GM19351 (cell line): Measurements from ENCODE around the gene ABCD1.

Source experiments
- ATAC-seq: cut with Tn5 transposase; IDR thresholded peaks from one replicate; pipeline ENCODE4 v1.9.1; 2021; ENCODE audit warnings: mild to moderate bottlenecking, moderate library complexity; ENCODE audit not compliant: unreplicated experiment

ABCD1 gene

GRCh38 chrX:153771415-153772315 is 47.0 kb downstream of the ABCD1 start:
- no peak for ATAC-seq

DNA sequence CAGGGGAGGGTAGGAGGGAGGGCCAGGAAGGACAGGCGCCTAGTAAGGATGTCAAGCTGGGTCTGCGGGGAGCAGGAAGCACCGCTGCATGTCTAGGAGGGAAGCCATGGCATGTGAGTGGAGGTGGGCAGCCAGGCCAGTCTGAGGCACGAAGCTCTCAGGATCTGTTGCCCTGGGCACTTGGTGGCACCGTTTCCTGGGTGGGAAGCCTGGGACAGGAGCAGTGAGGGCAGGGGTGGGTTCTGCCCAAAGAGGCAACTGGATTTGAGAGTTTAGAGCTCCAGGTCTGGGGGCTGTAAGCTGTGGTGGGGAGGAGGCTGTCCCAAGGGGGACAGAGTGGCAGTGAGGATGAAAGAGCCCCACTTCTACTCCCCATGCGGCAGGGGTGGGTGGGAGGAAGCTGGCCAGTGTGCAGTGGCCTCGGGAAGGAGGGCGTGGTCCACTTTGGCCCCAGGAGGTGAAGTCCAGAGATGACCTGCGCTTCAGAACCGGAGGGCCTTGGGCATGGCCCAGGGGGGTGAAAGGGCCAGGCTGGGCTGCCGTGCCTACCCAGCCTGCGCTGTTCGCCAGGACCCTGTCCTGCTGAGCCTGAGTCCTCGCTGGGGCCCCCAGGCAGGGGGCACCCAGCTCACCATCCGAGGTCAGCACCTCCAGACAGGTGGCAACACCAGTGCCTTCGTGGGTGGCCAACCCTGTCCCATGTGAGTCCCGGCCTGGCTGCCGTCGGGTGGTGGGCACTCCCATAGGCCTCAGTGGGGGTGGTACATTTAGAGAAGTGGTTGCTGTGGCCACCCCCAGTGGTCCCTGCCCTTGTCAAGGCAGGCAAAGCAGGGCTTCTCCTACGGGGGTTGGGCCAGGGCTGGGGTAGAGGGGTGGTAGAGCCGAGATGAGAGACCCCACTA is 47.9 kb downstream of the ABCD1 start:
- ATAC-seq: no peak

- ATAC-seq: no peak
Measured at GRCh38 chrX:153773218-153773611, 48.6 kb downstream of the ABCD1 start.

GRCh38 chrX:153773741-153774575 is 49.3 kb downstream of the ABCD1 start:
- no peak for ATAC-seq

DNA sequence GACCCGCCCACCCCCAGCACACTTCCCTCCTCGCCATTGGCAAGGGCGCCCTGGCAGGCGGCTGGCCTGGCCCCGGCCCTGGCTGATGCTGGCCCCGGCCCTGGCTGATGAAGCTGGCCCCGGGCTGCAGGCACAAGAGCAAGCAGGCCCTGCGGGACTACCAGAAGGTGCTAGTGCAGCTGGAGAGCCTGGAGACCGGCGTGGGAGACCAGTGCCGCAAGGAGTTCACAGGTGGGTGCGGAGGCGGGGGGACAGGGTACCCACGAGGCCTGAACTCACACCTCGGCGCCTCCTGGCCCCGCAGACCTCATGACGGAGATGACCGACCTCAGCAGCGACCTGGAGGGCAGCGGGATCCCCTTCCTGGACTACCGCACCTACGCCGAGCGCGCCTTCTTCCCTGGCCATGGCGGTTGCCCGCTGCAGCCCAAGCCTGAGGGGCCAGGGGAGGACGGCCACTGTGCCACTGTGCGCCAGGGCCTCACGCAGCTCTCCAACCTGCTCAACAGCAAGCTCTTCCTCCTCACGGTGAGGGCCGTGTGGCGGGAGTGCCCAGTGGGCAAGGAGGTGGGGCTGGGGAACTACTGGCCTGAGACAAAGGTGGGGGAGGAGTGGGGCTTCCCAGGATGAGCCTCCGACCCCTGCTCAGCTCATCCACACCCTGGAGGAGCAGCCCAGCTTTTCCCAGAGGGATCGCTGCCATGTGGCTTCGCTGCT is 50.1 kb downstream of the ABCD1 start:
- no peak for ATAC-seq

- ATAC-seq: no peak
Measured at GRCh38 chrX:153775293-153776119, 50.9 kb downstream of the ABCD1 start.

DNA sequence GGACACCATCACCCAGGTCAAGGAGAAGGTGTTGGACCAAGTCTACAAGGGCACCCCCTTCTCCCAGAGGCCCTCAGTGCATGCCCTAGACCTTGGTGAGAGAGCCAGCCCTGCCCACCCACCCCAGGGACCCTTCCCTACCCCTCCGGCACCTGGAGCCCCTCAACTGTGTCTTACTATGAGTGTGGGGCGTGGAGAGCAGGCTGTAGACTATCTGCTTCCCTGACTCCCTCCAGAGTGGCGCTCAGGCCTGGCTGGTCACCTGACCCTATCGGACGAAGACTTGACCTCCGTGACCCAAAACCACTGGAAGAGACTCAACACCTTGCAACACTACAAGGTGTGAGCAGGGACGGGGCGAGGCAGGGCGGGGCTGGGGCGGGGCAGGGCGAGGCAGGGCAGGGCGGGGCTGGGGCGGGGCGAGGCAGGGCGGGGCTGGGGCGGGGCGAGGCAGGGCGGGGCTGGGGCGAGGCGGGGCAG is 51.5 kb downstream of the ABCD1 start:
- no peak for ATAC-seq

GRCh38 chrX:153776611-153777045 is 52.0 kb downstream of the ABCD1 start:
- ATAC-seq: no peak

GRCh38 chrX:153777261-153778090 is 52.8 kb downstream of the ABCD1 start:
- ATAC-seq: no peak

DNA sequence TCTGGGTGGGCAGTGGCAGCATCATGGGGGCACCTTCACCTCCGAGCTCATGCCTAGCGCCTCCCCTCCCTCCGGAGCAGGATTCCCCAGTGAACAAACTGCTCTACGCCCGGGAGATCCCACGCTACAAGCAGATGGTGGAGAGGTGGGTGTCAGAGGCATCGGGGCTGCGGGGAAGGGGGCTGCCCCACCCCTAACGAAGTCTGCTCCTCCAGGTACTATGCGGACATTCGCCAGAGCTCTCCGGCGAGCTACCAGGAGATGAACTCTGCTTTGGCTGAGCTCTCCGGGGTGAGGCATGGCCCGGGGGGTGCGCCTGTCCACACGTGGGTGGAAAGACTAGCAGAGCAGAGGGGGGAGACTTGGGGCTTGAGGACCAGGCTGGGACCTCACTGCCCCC is 53.5 kb downstream of the ABCD1 start:
- no peak for ATAC-seq

DNA sequence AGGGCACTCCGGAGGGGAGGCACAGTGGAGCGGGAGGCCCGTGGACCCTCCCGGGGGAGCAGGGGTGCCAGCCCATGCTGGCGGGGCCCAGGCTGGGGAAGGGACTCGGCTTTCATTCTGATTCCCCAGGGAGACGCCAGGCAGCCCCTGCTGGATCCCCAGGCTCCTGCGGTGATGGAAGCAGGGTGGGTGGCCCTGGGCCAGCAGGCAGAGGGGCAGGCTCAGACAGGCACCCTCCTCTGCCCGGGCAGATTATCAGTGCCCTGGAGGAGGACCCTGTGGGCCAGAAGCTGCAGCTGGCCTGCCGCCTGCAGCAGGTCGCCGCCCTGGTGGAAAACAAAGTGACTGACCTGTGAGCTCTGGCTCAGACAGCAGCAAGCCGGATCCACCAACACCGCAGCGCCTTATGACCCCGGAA is 54.0 kb downstream of the ABCD1 start:
- no peak for ATAC-seq

DNA sequence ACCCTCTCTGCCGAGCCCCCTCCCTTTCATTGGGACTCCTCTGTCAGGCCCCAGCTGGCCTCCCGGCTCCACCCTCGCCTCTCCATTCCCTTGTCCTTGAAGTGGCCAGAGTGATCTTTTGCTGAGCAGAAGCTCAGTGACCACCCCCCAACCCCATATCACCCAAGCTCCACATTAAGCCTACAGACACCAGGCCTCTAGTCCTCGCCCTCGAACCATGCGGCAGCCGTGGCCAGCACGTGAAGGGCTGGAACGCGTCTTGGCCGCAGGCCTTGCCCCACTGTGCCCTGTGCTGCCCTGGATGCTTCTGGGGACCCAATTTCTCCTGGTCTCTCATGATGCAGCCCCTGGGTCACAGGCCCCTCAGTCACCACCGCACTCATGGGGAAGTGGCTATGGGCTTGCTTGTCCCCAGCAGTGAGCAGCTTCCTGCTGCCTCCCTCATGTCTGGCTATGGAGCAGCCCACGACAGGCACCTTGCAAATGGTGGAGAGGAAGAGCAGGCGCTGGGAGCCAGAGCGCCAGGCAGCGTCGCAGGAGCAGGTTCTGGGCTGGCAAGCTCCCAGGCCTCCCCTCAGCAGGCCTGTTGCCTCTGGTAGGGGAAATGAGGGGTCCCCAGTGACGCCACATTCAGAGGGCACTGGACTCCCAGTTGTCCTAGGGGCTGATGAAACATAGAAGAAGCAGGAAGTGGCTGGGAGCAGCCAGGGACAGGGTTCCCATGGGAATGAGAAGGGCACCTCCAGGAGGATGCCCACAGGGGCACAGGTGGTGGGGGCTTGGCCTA is 55.4 kb downstream of the ABCD1 start:
- ATAC-seq: no peak

DNA sequence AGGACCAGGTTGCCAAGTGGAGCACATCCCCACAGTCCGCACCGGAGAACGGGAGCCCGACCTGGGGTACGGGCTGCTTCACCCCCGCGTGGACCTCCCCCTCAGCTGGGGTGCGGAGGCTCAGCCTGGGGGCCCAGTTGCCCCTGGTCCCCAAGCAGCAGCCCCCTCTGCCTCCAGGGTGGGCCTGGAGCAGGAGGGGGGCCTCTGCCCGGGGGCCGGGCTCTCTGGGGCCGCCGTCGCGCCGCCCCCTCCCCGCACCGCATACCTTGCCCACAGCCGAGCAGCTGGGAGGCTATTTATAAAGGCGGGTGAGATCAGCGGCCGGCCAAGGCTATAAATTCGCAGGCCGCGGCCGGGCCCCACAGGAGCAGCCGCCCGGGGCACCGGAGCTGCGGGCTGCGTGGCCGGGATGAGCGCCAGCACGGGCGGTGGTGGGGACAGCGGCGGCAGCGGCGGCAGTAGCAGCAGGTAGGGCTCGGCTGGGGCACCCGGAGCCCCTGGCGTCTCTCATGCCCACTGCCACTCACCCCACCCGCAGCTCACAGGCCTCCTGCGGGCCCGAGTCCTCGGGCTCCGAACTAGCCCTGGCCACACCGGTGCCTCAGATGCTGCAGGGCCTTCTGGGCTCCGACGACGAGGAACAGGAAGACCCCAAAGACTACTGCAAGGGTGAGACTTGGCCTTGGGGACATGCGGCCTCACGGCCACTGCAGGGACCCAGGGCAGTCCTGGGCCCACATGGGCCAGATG is 56.2 kb downstream of the ABCD1 start, which contains the start of gene SRPK3:
Gene SRPK3, plus strand, starts transcription at position 364 of the 750 bp plus-strand sequence. Its CDS starts 46 bp downstream, at position 410.
- no peak for ATAC-seq

DNA sequence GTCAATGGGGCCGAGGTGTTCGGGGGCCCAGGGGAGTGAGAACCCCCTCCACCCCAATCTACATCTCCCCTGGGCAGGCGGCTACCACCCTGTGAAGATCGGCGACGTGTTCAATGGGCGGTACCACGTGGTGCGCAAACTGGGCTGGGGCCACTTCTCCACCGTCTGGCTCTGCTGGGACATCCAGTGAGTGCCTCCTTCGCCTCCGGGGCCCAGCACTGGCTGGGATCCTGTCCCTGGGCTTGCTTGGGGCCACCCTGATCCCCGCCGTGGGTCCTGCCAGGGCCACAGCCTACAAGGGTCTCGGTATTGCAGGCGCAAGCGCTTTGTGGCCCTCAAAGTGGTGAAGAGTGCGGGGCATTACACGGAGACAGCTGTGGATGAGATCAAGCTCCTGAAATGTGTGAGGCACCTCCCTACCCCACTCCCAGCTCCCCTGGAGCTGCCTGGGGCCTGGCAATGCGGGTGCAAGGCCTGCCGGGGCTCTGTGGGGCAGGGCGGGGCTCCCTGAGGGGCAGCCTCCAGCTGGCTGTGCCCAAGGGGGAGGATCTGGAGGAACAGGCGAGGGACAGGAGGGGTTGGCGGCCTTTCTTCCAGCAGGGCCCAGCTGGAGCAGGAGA is 56.9 kb downstream of the ABCD1 start:
- no peak for ATAC-seq

- ATAC-seq: no peak
Measured at GRCh38 chrX:153782313-153782712, 57.7 kb downstream of the ABCD1 start.

- ATAC-seq: no peak
Measured at GRCh38 chrX:153782871-153783270, 58.2 kb downstream of the ABCD1 start.
